Astrocyte (in vitro differentiated cells and primary cell): ENCODE results near the gene OR2V1. TPM values are rescaled to one million over a fixed set of nuclear protein-coding genes. Genes with fewer than 3 reads are reported as not detected.
A peak's percentile ranks its signal among the peaks of the same experiment; 100 is the strongest.
"Not testable (repeated sequence)": the region's sequence is repeated elsewhere in the genome, so short reads cannot be mapped to it uniquely, and the experiment has no call there.

Source experiments
- DNase-seq: peaks from one replicate; pipeline ENCODE4 v3.0.0-alpha.2; 2010; ENCODE audit warnings: low read depth
- FAIRE-seq: peaks from 2 replicates; lab custom pipeline; 2011; peaks lifted over from hg19 to GRCh38; lab: Jason Lieb, UNC
- H2AFZ ChIP-seq: 2 replicates; pipeline ENCODE4 v1.6.0; 2012; ENCODE audit warnings: low read depth, low read length, inconsistent platforms
- H3K27ac ChIP-seq: 2 replicates; pipeline ENCODE4 v1.5.1; 2011; ENCODE audit warnings: low read depth, low read length, inconsistent platforms
- H3K27me3 ChIP-seq: 2 replicates; pipeline ENCODE4 v1.6.0; 2011; ENCODE audit warnings: low read length, inconsistent platforms; ENCODE audit not compliant: insufficient read depth
- H3K36me3 ChIP-seq: 2 replicates; pipeline ENCODE4 v1.5.1; 2011; ENCODE audit warnings: low read length, inconsistent platforms; ENCODE audit not compliant: insufficient read depth
- H3K4me1 ChIP-seq: 2 replicates; pipeline ENCODE4 v1.5.1; 2011; ENCODE audit warnings: low read length, inconsistent platforms; ENCODE audit not compliant: insufficient read depth
- H3K4me2 ChIP-seq: 2 replicates; pipeline ENCODE4 v1.6.0; 2012; ENCODE audit warnings: low read length, inconsistent platforms
- H3K4me3 ChIP-seq: 2 replicates; pipeline ENCODE4 v1.5.1; 2011; ENCODE audit warnings: low read depth, mild to moderate bottlenecking, low read length, inconsistent platforms; ENCODE audit not compliant: insufficient read depth
- H3K79me2 ChIP-seq: 2 replicates; pipeline ENCODE4 v1.6.0; 2012; ENCODE audit warnings: mild to moderate bottlenecking, low read length, inconsistent platforms; ENCODE audit not compliant: insufficient read depth
- H3K9ac ChIP-seq: 2 replicates; pipeline ENCODE4 v1.6.0; 2012; ENCODE audit warnings: mild to moderate bottlenecking, low read length, inconsistent platforms
- H3K9me3 ChIP-seq: 2 replicates; pipeline ENCODE4 v1.5.1; 2012; ENCODE audit warnings: low read depth, mild to moderate bottlenecking, low read length, inconsistent platforms; ENCODE audit not compliant: insufficient read depth
- H4K20me1 ChIP-seq: 2 replicates; pipeline ENCODE4 v1.6.0; 2012; ENCODE audit warnings: low read length, inconsistent platforms; ENCODE audit not compliant: insufficient read depth
- H3K27ac Mint-ChIP-seq: one replicate; pipeline ENCODE4 v1.8.0; 2021; ENCODE audit warnings: mild to moderate bottlenecking, mixed read lengths; ENCODE audit not compliant: unreplicated experiment
- H3K27me3 Mint-ChIP-seq: one replicate; pipeline ENCODE4 v1.8.0; 2021; ENCODE audit warnings: low read depth, mixed read lengths; ENCODE audit not compliant: unreplicated experiment
- H3K36me3 Mint-ChIP-seq: one replicate; pipeline ENCODE4 v1.8.0; 2021; ENCODE audit warnings: low read depth, mixed read lengths; ENCODE audit not compliant: unreplicated experiment
- H3K4me1 Mint-ChIP-seq: one replicate; pipeline ENCODE4 v1.8.0; 2021; ENCODE audit warnings: low read depth, mixed read lengths; ENCODE audit not compliant: unreplicated experiment
- H3K4me3 Mint-ChIP-seq: one replicate; pipeline ENCODE4 v1.8.0; 2021; ENCODE audit warnings: mild to moderate bottlenecking, moderate library complexity, mixed read lengths; ENCODE audit not compliant: unreplicated experiment
- H3K9me3 Mint-ChIP-seq: one replicate; pipeline ENCODE4 v1.8.0; 2021; ENCODE audit warnings: mild to moderate bottlenecking, mixed read lengths; ENCODE audit not compliant: unreplicated experiment
- CTCF ChIP-seq: IDR thresholded peaks from 2 replicates; pipeline ENCODE4 v1.5.1; 2011; ENCODE audit warnings: low read depth, mild to moderate bottlenecking, inconsistent platforms, low read length, moderate library complexity; ENCODE audit not compliant: insufficient read depth
- EZH2 ChIP-seq: IDR thresholded peaks from 2 replicates; pipeline ENCODE4 v1.6.1; 2012; ENCODE audit warnings: mild to moderate bottlenecking, low read length, inconsistent platforms; ENCODE audit not compliant: insufficient read depth
- total RNA-seq: library from RNA; stranded (reverse); gene quantifications from 2 replicates; pipeline ENCODE4 v1.2.1, GENCODE V29; 2021

The OR2V1 gene
- total RNA-seq, 1 donor from 2014 or later, result not detected

- no peak overlapping the region for H3K4me2 ChIP-seq
- peaks cover 6% of the 10 kb centered on the region for H3K9me3 Mint-ChIP-seq
- no peak overlapping the region for H3K27ac Mint-ChIP-seq
- FAIRE-seq (no peak), DNase-seq (no peak)
- H3K4me3 Mint-ChIP-seq, result no peak overlapping the region
- no peak overlapping the region for H3K4me3 ChIP-seq
- H3K27ac ChIP-seq, result no peak overlapping the region
- H3K4me1 Mint-ChIP-seq, result no peaks in the 10 kb centered on the region
- no peaks in the 10 kb centered on the region for H4K20me1 ChIP-seq
- no peak overlapping the region for H2AFZ ChIP-seq
- TF ChIP-seq EZH2, result no peak
- no peak for TF ChIP-seq CTCF
- no peaks in the 10 kb centered on the region for H3K9me3 ChIP-seq
- H3K27me3 ChIP-seq, result peaks cover 3% of the 10 kb centered on the region
- H3K27me3 Mint-ChIP-seq, result peaks cover 76% of the 10 kb centered on the region
- H3K36me3 ChIP-seq, result no peaks in the 10 kb centered on the region
- no peak overlapping the region for H3K9ac ChIP-seq
- no peaks in the 10 kb centered on the region for H3K4me1 ChIP-seq
- H3K79me2 ChIP-seq, result no peaks in the 10 kb centered on the region
- H3K36me3 Mint-ChIP-seq, result peaks cover 5% of the 10 kb centered on the region
These were observed 22.3 kb downstream of the OR2V1 start for GRCh38 chr5:181108578-181109165.

- Histone ChIP-seq H3K4me1 (no peaks in the 10 kb centered on the region), H3K27me3 (peaks cover 3% of the 10 kb centered on the region), H3K36me3 (no peaks in the 10 kb centered on the region), H3K4me3 (no peak overlapping the region), H3K27ac (no peak overlapping the region), H2AFZ (no peak overlapping the region), H3K79me2 (no peaks in the 10 kb centered on the region), H3K4me2 (no peak overlapping the region), H4K20me1 (no peaks in the 10 kb centered on the region), H3K9me3 (no peaks in the 10 kb centered on the region), H3K9ac (no peak overlapping the region)
- FAIRE-seq (no peak), DNase-seq (no peak)
- Mint-ChIP-seq H3K36me3 (peaks cover 5% of the 10 kb centered on the region), H3K27ac (no peak overlapping the region), H3K9me3 (peaks cover 6% of the 10 kb centered on the region), H3K4me3 (no peak overlapping the region), H3K4me1 (no peaks in the 10 kb centered on the region), H3K27me3 (peaks cover 73% of the 10 kb centered on the region)
- no peak for TF ChIP-seq EZH2
- TF ChIP-seq CTCF, result no peak
These were observed 23.3 kb downstream of the OR2V1 start for GRCh38 chr5:181107699-181108098.

GRCh38 chr5:181105391-181106025, 25.5 kb downstream of the OR2V1 start:
- Histone ChIP-seq H3K9ac (no peak overlapping the region), H3K27ac (no peak overlapping the region), H4K20me1 (no peaks in the 10 kb centered on the region), H3K4me1 (no peaks in the 10 kb centered on the region), H3K4me2 (no peak overlapping the region), H3K79me2 (no peaks in the 10 kb centered on the region), H2AFZ (no peak overlapping the region), H3K9me3 (no peaks in the 10 kb centered on the region), H3K36me3 (no peaks in the 10 kb centered on the region), H3K4me3 (no peak overlapping the region), H3K27me3 (peaks cover 3% of the 10 kb centered on the region)
- TF ChIP-seq CTCF (no peak), EZH2 (no peak)
- Mint-ChIP-seq H3K4me1 (no peaks in the 10 kb centered on the region), H3K9me3 (peaks cover 4% of the 10 kb centered on the region), H3K27ac (no peak overlapping the region), H3K27me3 (peaks cover 53% of the 10 kb centered on the region), H3K36me3 (peaks cover 5% of the 10 kb centered on the region), H3K4me3 (no peak overlapping the region)
- FAIRE-seq, result no peak
- DNase-seq, result no peak

- H3K27ac ChIP-seq, H3K9me3 Mint-ChIP-seq, H3K4me3 ChIP-seq, H3K79me2 ChIP-seq, H3K9ac ChIP-seq, H2AFZ ChIP-seq, H3K4me1 Mint-ChIP-seq, H3K9me3 ChIP-seq, H3K36me3 ChIP-seq, H3K4me2 ChIP-seq, H3K4me1 ChIP-seq, H3K27me3 ChIP-seq, H4K20me1 ChIP-seq, FAIRE-seq, DNase-seq, H3K4me3 Mint-ChIP-seq, H3K36me3 Mint-ChIP-seq: not testable (repeated sequence)
- peaks cover 52% of the 10 kb centered on the region for H3K27me3 Mint-ChIP-seq
- H3K27ac Mint-ChIP-seq, result peak overlapping the region; percentile 24
These were observed 26.2 kb downstream of the OR2V1 start for GRCh38 chr5:181104606-181105390.
